Liver (tissue), 9 donors: Measurements from ENCODE around the gene C1orf21. TPM values are rescaled to one million over a fixed set of nuclear protein-coding genes. Genes with fewer than 3 reads are reported as not detected.

Source experiments
- DNase-seq: peaks from one replicate; pipeline ENCODE4 v3.0.0-alpha.2; 2017; ENCODE audit warnings: low spot score
- H3K27ac ChIP-seq, 2 donors: one replicate each; pipeline ENCODE4 v1.7.0; 2013; ENCODE audit warnings: inconsistent platforms in 2 of 2, low read length in 2 of 2, control low read depth in 1 of 2, low read depth in 1 of 2, mild to moderate bottlenecking in 1 of 2
- H3K27me3 ChIP-seq, 4 donors: one replicate each; pipeline versions ENCODE4 v1.6.1 to v1.7.0; 2013; ENCODE audit warnings: low read length in 3 of 4, inconsistent platforms in 1 of 4, mild to moderate bottlenecking in 1 of 4, moderate library complexity in 1 of 4; ENCODE audit not compliant: control insufficient read depth in 4 of 4, insufficient read depth in 4 of 4
- H3K36me3 ChIP-seq, 4 donors: one replicate each; pipeline versions ENCODE4 v1.6.1 to v1.7.0; 2013; ENCODE audit warnings: low read length in 3 of 4, mild to moderate bottlenecking in 3 of 4, low read depth in 1 of 4, moderate library complexity in 1 of 4; ENCODE audit not compliant: control insufficient read depth in 4 of 4, insufficient read depth in 3 of 4
- H3K4me1 ChIP-seq, 4 donors: one replicate each; pipeline versions ENCODE4 v1.6.1 to v1.7.0; 2013; ENCODE audit warnings: low read length in 3 of 4, mild to moderate bottlenecking in 3 of 4, moderate library complexity in 1 of 4; ENCODE audit not compliant: control insufficient read depth in 4 of 4, insufficient read depth in 4 of 4
- H3K4me3 ChIP-seq, 3 donors: one replicate each; pipeline versions ENCODE4 v1.6.1 to v1.7.0; 2013; ENCODE audit warnings: low read length in 3 of 3, control low read depth in 1 of 3, low read depth in 1 of 3, mild to moderate bottlenecking in 1 of 3
- H3K9ac ChIP-seq, 2 donors: one replicate each; pipeline ENCODE4 v1.7.0; 2013; ENCODE audit warnings: low read length in 2 of 2, mild to moderate bottlenecking in 2 of 2, moderate library complexity in 2 of 2, control low read depth in 1 of 2, low read depth in 1 of 2
- H3K9me3 ChIP-seq, 4 donors: one replicate each; pipeline versions ENCODE4 v1.6.1 to v1.7.0; 2013; ENCODE audit warnings: low read length in 3 of 4; ENCODE audit not compliant: control insufficient read depth in 4 of 4
- EGR1 ChIP-seq, 2 donors: IDR thresholded peaks; 2 replicates each; pipeline ENCODE4 v1.6.1; 2016 to 2018; ENCODE audit warnings: antibody characterized with exemption in 2 of 2, low read depth in 2 of 2
- FOXA1 ChIP-seq: IDR thresholded peaks from 2 replicates; pipeline ENCODE4 v1.6.1; 2016; ENCODE audit warnings: antibody characterized with exemption
- HNF4A ChIP-seq, 2 donors: conservative IDR thresholded peaks; 2 replicates each; pipeline ENCODE4 v1.6.1; 2016; ENCODE audit warnings: antibody characterized with exemption in 2 of 2, mild to moderate bottlenecking in 2 of 2
- HNF4G ChIP-seq: IDR thresholded peaks from 2 replicates; pipeline ENCODE4 v1.6.1; 2016; ENCODE audit warnings: antibody characterized with exemption
- RAD21 ChIP-seq, 2 donors: IDR thresholded peaks; 2 replicates each; pipeline ENCODE4 v1.6.1; 2016; ENCODE audit warnings: antibody characterized with exemption in 2 of 2, mild to moderate bottlenecking in 2 of 2
- TAF1 ChIP-seq: conservative IDR thresholded peaks from 2 replicates; pipeline ENCODE4 v1.6.1; 2016; ENCODE audit warnings: antibody characterized with exemption, mild to moderate bottlenecking
- YY1 ChIP-seq: IDR thresholded peaks from 2 replicates; pipeline ENCODE4 v1.6.1; 2016; ENCODE audit warnings: antibody characterized with exemption, mild to moderate bottlenecking
- WGBS: extraction: QIAGEN DNeasy Blood & Tissue Kit; methylation state at CpG from one replicate; pipeline ENCODE4 v1.1.7; 2013; 5-methylcytosine and 5-hydroxymethylcytosine counted together
- polyA plus RNA-seq, 2 donors: library from polyadenylated mRNA; stranded (reverse) in 1 of 2; unstranded in 1 of 2; fragments of 200-250 nt in 1 of 2; fragments of >200 nt in 1 of 2; fragmentation: Nextera tagmentation in 1 of 2; extraction: Ambion mirVana in 1 of 2; gene quantifications; one replicate each; pipeline versions ENCODE4 v1.2.1 to v1.2.3, GENCODE V29; 2013 to 2015
- total RNA-seq, 2 donors: library from RNA; depleted of rRNA; stranded (reverse); fragments of >200 nt; gene quantifications; one replicate each; pipeline ENCODE4 v1.2.3, GENCODE V29; 2014
- TF ChIP-seq, protein P1 (sequence below): IDR thresholded peaks from 2 replicates; pipeline ENCODE4 v1.6.1; 2016; ENCODE audit warnings: antibody characterized with exemption
- TF ChIP-seq, protein P2 (sequence below): fragments of 150-350 bp; IDR thresholded peaks from 2 replicates; pipeline ENCODE4 v1.5.1; 2017; ENCODE audit warnings: improper control_type of control experiment, low read depth, low read length; ENCODE audit not compliant: missing input control
- TF ChIP-seq, protein P3 (sequence below): IDR thresholded peaks from 2 replicates; pipeline ENCODE4 v1.6.1; 2016; ENCODE audit warnings: antibody characterized with exemption
- TF ChIP-seq, protein P4 (sequence below): IDR thresholded peaks from 2 replicates; pipeline ENCODE4 v1.6.1; 2016; ENCODE audit warnings: antibody characterized with exemption, mild to moderate bottlenecking
- donor health status: healthy.
- donor health status: healthy.
- donor health status: healthy.
- donor health status: healthy.
- donor health status: healthy.

The C1orf21 gene
- total and polyA plus RNA-seq, 4 donors, result 2.3 to 21.3 (median 13.4) TPM

DNA sequence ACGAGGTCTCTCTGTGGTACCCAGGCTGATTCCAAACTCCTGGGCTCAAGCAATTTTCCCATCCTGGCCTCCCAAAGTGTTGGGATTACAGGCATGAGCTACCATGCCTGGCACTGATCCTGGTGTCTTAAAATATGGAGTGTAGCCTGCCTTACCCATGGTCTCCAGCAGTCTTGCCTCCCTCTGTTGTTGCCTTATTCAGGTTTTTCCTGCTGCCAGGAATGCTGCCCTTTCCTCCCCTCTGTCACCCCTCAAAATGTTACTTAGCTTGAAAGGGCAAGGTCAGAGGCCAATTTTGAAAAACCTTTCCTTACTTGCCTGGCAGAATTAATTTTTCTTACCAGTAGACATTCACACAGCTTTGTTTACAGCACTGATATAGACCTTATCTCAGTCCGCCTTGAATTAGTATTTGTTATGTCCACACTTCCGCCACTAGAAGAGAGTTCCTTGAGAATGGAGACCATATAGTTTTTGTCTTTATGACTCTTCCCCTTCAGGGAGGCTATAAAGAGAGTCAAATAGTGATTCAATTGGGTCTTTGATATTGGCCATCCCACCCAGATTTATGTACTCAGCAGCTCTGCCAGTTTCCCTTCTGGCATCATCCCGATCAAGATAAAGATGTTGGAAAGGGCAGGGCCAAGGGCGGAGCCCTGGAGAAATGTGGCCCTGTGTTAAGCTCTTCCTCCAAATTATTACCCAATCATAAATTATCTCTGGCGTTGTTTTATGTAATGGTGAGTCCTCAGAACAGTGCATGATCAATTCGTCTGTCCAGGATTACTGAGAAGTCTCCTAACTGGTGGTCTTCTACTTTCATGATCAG lies 38.8 kb downstream of the C1orf21 start:
- no peak for TF ChIP-seq FOXA1
- no peaks in the 10 kb centered on the region for H3K27me3 ChIP-seq
- DNase-seq, result no peak
- no peak overlapping the region for H3K27ac ChIP-seq
- WGBS, result 82% methylated on average over 7 of the region's 7 CpGs
- no peak overlapping the region for H3K4me3 ChIP-seq
- H3K9me3 ChIP-seq, result no peaks in the 10 kb centered on the region
- H3K36me3 ChIP-seq, result no peaks in the 10 kb centered on the region
- no peak overlapping the region for H3K9ac ChIP-seq
- no peaks in the 10 kb centered on the region for H3K4me1 ChIP-seq

DNA sequence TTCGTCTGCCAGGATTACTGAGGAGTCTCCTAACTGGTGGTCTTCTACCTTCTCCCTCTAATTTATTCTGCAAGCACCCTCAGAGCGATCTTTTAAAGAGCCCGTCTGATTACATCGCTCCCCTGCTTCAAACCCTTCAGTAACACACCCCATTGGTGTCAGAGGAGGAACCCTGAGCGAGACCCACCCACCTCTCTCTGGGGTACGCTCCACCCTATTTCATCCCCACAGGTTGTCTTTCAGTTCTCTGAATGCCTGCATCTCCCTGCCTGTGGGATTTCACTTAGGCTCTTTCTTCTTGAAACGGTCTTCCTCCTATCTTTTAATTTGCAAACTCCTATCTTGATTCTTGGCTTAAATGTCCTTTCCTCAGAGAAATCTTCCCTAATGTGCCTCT lies 39.4 kb downstream of the C1orf21 start:
- no peaks in the 10 kb centered on the region for H3K36me3 ChIP-seq
- DNase-seq, result no peak
- WGBS, result 91% methylated on average over 7 of the region's 7 CpGs
- no peaks in the 10 kb centered on the region for H3K4me1 ChIP-seq
- H3K27me3 ChIP-seq, result no peaks in the 10 kb centered on the region
- no peak overlapping the region for H3K4me3 ChIP-seq
- no peak overlapping the region for H3K27ac ChIP-seq
- H3K9ac ChIP-seq, result no peak overlapping the region
- no peak for TF ChIP-seq HNF4A (conservative IDR thresholded peaks at IDR 0.05)
- TF ChIP-seq, protein P1, sequence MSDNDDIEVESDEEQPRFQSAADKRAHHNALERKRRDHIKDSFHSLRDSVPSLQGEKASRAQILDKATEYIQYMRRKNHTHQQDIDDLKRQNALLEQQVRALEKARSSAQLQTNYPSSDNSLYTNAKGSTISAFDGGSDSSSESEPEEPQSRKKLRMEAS, result no peak
- no peak for TF ChIP-seq HNF4G
- TF ChIP-seq TAF1, result no peak
- TF ChIP-seq, protein P2, sequence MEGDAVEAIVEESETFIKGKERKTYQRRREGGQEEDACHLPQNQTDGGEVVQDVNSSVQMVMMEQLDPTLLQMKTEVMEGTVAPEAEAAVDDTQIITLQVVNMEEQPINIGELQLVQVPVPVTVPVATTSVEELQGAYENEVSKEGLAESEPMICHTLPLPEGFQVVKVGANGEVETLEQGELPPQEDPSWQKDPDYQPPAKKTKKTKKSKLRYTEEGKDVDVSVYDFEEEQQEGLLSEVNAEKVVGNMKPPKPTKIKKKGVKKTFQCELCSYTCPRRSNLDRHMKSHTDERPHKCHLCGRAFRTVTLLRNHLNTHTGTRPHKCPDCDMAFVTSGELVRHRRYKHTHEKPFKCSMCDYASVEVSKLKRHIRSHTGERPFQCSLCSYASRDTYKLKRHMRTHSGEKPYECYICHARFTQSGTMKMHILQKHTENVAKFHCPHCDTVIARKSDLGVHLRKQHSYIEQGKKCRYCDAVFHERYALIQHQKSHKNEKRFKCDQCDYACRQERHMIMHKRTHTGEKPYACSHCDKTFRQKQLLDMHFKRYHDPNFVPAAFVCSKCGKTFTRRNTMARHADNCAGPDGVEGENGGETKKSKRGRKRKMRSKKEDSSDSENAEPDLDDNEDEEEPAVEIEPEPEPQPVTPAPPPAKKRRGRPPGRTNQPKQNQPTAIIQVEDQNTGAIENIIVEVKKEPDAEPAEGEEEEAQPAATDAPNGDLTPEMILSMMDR, result no peak
- TF ChIP-seq, protein P3, sequence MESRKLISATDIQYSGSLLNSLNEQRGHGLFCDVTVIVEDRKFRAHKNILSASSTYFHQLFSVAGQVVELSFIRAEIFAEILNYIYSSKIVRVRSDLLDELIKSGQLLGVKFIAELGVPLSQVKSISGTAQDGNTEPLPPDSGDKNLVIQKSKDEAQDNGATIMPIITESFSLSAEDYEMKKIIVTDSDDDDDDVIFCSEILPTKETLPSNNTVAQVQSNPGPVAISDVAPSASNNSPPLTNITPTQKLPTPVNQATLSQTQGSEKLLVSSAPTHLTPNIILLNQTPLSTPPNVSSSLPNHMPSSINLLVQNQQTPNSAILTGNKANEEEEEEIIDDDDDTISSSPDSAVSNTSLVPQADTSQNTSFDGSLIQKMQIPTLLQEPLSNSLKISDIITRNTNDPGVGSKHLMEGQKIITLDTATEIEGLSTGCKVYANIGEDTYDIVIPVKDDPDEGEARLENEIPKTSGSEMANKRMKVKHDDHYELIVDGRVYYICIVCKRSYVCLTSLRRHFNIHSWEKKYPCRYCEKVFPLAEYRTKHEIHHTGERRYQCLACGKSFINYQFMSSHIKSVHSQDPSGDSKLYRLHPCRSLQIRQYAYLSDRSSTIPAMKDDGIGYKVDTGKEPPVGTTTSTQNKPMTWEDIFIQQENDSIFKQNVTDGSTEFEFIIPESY, result no peak
- TF ChIP-seq RAD21 (IDR thresholded peaks at IDR 0.05), result no peak
- TF ChIP-seq YY1, result no peak
- no peak for TF ChIP-seq EGR1 (IDR thresholded peaks at IDR 0.05; ENCODE audit: low read depth in 2 of 2)
- no peaks in the 10 kb centered on the region for H3K9me3 ChIP-seq

DNA sequence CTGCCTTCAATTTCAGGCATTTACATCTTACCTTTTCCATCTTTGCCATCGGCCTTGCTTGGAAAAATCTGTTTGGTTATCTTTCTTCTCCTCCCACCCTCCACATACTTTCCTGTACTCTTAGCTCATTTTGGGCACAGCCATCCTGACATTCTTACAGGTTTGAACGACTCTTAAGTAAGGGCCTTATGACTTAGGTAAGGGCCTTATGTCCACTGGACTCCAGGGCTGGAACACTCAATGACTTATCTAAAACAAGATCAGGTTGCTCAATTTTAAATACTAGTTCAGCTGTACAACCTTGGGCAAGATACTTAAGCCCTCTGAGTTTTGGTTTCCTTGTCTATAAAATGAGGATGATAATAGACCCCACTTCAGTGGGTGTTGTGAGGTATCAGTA lies 40.9 kb downstream of the C1orf21 start:
- 97% methylated on average over 2 of the region's 2 CpGs for WGBS
- Histone ChIP-seq H3K36me3 (no peaks in the 10 kb centered on the region), H3K27ac (no peak overlapping the region), H3K27me3 (no peaks in the 10 kb centered on the region), H3K9ac (no peak overlapping the region), H3K4me1 (no peaks in the 10 kb centered on the region), H3K9me3 (no peaks in the 10 kb centered on the region), H3K4me3 (no peak overlapping the region)
- TF ChIP-seq, protein P3, result no peak
- TF ChIP-seq, protein P4, sequence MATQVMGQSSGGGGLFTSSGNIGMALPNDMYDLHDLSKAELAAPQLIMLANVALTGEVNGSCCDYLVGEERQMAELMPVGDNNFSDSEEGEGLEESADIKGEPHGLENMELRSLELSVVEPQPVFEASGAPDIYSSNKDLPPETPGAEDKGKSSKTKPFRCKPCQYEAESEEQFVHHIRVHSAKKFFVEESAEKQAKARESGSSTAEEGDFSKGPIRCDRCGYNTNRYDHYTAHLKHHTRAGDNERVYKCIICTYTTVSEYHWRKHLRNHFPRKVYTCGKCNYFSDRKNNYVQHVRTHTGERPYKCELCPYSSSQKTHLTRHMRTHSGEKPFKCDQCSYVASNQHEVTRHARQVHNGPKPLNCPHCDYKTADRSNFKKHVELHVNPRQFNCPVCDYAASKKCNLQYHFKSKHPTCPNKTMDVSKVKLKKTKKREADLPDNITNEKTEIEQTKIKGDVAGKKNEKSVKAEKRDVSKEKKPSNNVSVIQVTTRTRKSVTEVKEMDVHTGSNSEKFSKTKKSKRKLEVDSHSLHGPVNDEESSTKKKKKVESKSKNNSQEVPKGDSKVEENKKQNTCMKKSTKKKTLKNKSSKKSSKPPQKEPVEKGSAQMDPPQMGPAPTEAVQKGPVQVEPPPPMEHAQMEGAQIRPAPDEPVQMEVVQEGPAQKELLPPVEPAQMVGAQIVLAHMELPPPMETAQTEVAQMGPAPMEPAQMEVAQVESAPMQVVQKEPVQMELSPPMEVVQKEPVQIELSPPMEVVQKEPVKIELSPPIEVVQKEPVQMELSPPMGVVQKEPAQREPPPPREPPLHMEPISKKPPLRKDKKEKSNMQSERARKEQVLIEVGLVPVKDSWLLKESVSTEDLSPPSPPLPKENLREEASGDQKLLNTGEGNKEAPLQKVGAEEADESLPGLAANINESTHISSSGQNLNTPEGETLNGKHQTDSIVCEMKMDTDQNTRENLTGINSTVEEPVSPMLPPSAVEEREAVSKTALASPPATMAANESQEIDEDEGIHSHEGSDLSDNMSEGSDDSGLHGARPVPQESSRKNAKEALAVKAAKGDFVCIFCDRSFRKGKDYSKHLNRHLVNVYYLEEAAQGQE, result no peak
- no peak for DNase-seq
